HepG2 (cell line): ENCODE data around the gene ANKZF1. TPM values are rescaled to one million over a fixed set of nuclear protein-coding genes. Genes with fewer than 3 reads are reported as not detected.

ENCODE experiments used
- GABPA ChIP-seq, 2 experiments: IDR thresholded peaks; 2 replicates each; pipeline ENCODE4 v1.6.1; 2011 to 2016; ENCODE audit warnings: low read depth in 2 of 2, low read length in 1 of 2, missing biosample characterization in 1 of 2, missing genetic modification characterization in 1 of 2
- GTF3A ChIP-seq: sonication (generic); formaldehyde crosslinking; conservative IDR thresholded peaks from 2 replicates; pipeline ENCODE4 v1.4.0; 2020; ENCODE audit warnings: mild to moderate bottlenecking, missing genetic modification reagents
- HCFC1 ChIP-seq: fragments of 150-350 bp; IDR thresholded peaks from 2 replicates; pipeline ENCODE4 v1.6.1; 2014; ENCODE audit warnings: low read depth, low read length
- HIVEP1 ChIP-seq: sonication (generic); formaldehyde crosslinking; IDR thresholded peaks from 2 replicates; pipeline ENCODE4 v1.4.0; 2020; ENCODE audit warnings: mild to moderate bottlenecking, missing genetic modification reagents
- KDM5B ChIP-seq: sonication (generic); formaldehyde crosslinking; IDR thresholded peaks from 2 replicates; pipeline ENCODE4 v1.4.0; 2020; ENCODE audit warnings: missing genetic modification reagents, mild to moderate bottlenecking, borderline replicate concordance
- KLF15 ChIP-seq: sonication (generic); formaldehyde crosslinking; IDR thresholded peaks from 2 replicates; pipeline ENCODE4 v1.8.1; 2023; ENCODE audit warnings: borderline replicate concordance, mild to moderate bottlenecking, inconsistent platforms, missing genetic modification reagents, mixed read lengths
- KMT2B ChIP-seq: IDR thresholded peaks from 2 replicates; pipeline ENCODE4 v1.6.1; 2016; ENCODE audit warnings: missing genetic modification reagents, missing compliant biosample characterization
- MED13 ChIP-seq: sonication (generic); formaldehyde crosslinking; IDR thresholded peaks from 2 replicates; pipeline ENCODE4 v1.5.0; 2020; ENCODE audit warnings: missing genetic modification reagents
- MTA1 ChIP-seq: sonication (generic); formaldehyde crosslinking; IDR thresholded peaks from 2 replicates; pipeline ENCODE4 v1.4.0; 2020; ENCODE audit warnings: missing genetic modification reagents, mild to moderate bottlenecking, borderline replicate concordance
- MTF2 ChIP-seq: sonication (generic); formaldehyde crosslinking; IDR thresholded peaks from 2 replicates; pipeline ENCODE4 v1.5.0; 2020; ENCODE audit warnings: missing genetic modification reagents, borderline replicate concordance
- NR2F1 ChIP-seq, 2 experiments: fragments of 450-650 bp in 1 of 2; formaldehyde crosslinking in 1 of 2; IDR thresholded peaks; 2 replicates each; pipeline versions ENCODE4 v1.5.0 to v1.6.1; 2016 to 2020; ENCODE audit warnings: mild to moderate bottlenecking in 1 of 2, missing compliant biosample characterization in 1 of 2, missing genetic modification reagents in 1 of 2, moderate library complexity in 1 of 2
- PBX3 ChIP-seq: sonication (generic); formaldehyde crosslinking; IDR thresholded peaks from 2 replicates; pipeline ENCODE4 v1.8.1; 2023; ENCODE audit warnings: missing genetic modification reagents, inconsistent platforms, borderline replicate concordance
- PHF20 ChIP-seq: sonication (generic); formaldehyde crosslinking; IDR thresholded peaks from 2 replicates; pipeline ENCODE4 v1.5.0; 2020; ENCODE audit warnings: mild to moderate bottlenecking, missing genetic modification reagents
- PHF21A ChIP-seq: sonication (generic); formaldehyde crosslinking; IDR thresholded peaks from 2 replicates; pipeline ENCODE4 v1.5.0; 2020; ENCODE audit warnings: mild to moderate bottlenecking, missing genetic modification reagents
- RNF2 ChIP-seq: fragments of 450-650 bp; conservative IDR thresholded peaks from 2 replicates; pipeline ENCODE4 v1.6.1; 2016; ENCODE audit warnings: low read depth
- SAP130 ChIP-seq: IDR thresholded peaks from 2 replicates; pipeline ENCODE4 v1.6.1; 2016; ENCODE audit warnings: low read depth
- SNRNP70 ChIP-seq: fragments of 200-400 bp; formaldehyde crosslinking; IDR thresholded peaks from 2 replicates; pipeline ENCODE4 v1.6.1; 2017; ENCODE audit warnings: mild to moderate bottlenecking, low read depth, low read length, moderate library complexity
- SYNCRIP ChIP-seq: fragments of 200-400 bp; formaldehyde crosslinking; IDR thresholded peaks from 2 replicates; pipeline ENCODE4 v1.6.1; 2018; ENCODE audit warnings: mild to moderate bottlenecking, low read depth, low read length; ENCODE audit not compliant: insufficient read depth
- ZBTB46 ChIP-seq: sonication (generic); formaldehyde crosslinking; IDR thresholded peaks from 2 replicates; pipeline ENCODE4 v1.4.0; 2020; ENCODE audit warnings: mild to moderate bottlenecking, missing genetic modification reagents, borderline replicate concordance
- ZEB1 ChIP-seq: IDR thresholded peaks from 2 replicates; pipeline ENCODE4 v1.6.1; 2012; ENCODE audit warnings: mild to moderate bottlenecking, low read depth, inconsistent platforms; ENCODE audit not compliant: insufficient replicate concordance
- ZNF451 ChIP-seq: sonication (generic); formaldehyde crosslinking; IDR thresholded peaks from 2 replicates; pipeline ENCODE4 v1.5.0; 2020; ENCODE audit warnings: mild to moderate bottlenecking, missing genetic modification reagents
- ZNF496 ChIP-seq: sonication (generic); formaldehyde crosslinking; IDR thresholded peaks from 2 replicates; pipeline ENCODE4 v1.8.1; 2023; ENCODE audit warnings: mild to moderate bottlenecking, moderate library complexity, missing genetic modification reagents; ENCODE audit not compliant: insufficient replicate concordance
- ZNF557 ChIP-seq: sonication (generic); formaldehyde crosslinking; IDR thresholded peaks from 2 replicates; pipeline ENCODE4 v1.4.0; 2020; ENCODE audit warnings: missing genetic modification reagents
- ZNF598 ChIP-seq: sonication (generic); formaldehyde crosslinking; IDR thresholded peaks from 2 replicates; pipeline ENCODE4 v1.5.1; 2020; ENCODE audit warnings: mild to moderate bottlenecking, missing genetic modification reagents, borderline replicate concordance
- ZNF781 ChIP-seq: sonication (generic); formaldehyde crosslinking; IDR thresholded peaks from 2 replicates; pipeline ENCODE4 v1.5.1; 2020; ENCODE audit warnings: borderline replicate concordance, mild to moderate bottlenecking, missing genetic modification reagents; ENCODE audit errors: not compliant biosample characterization
- ZNF839 ChIP-seq: sonication (generic); formaldehyde crosslinking; IDR thresholded peaks from 2 replicates; pipeline ENCODE4 v1.4.0; 2020; ENCODE audit warnings: missing genetic modification reagents, mild to moderate bottlenecking, borderline replicate concordance
- polyA plus RNA-seq, 8 experiments: library from polyadenylated mRNA; depleted of rRNA in 3 of 8; stranded (reverse) in 7 of 8; unstranded in 1 of 8; fragments of >200 nt; fragmentation: Illumina TruSeq in 4 of 8; extraction: Trizol in 4 of 8; gene quantifications; 2 replicates each; pipeline versions ENCODE4 v1.2.1 to v1.2.3, GENCODE V29; 2011 to 2016; ENCODE audit warnings: low read depth in 4 of 8, missing spikeins in 1 of 8, mixed read lengths in 1 of 8; ENCODE audit not compliant: insufficient read depth in 1 of 8
- total RNA-seq, 5 experiments: library from RNA; depleted of rRNA; stranded (reverse); fragments of >200 nt; fragmentation: Illumina TruSeq; extraction: Trizol; gene quantifications; 2 replicates each; pipeline ENCODE4 v1.2.3, GENCODE V29; 2016; ENCODE audit warnings: low read depth in 1 of 5

Gene ANKZF1
- total and polyA plus RNA-seq, 2 of the 13 experiments (the other 11 are each of a cell fraction or from before 2014, with no cell fraction given), result 25.3 to 128 TPM

- no peak for TF ChIP-seq SYNCRIP
- TF ChIP-seq ZNF451 (CRISPR knock-in tag), result no peak
- no peak for TF ChIP-seq ZNF557
- TF ChIP-seq NR2F1 (CRISPR knock-in tag; IDR thresholded peaks at IDR 0.05), result no peak
- TF ChIP-seq ZNF781 (CRISPR knock-in tag), result no peak
- TF ChIP-seq GTF3A (CRISPR knock-in tag), result no peak
- peak; percentile 80 for TF ChIP-seq KDM5B
- no peak for TF ChIP-seq PBX3 (CRISPR knock-in tag)
- TF ChIP-seq MED13, result no peak
- peak; percentile 69 for TF ChIP-seq SAP130 (CRISPR knock-in tag)
- no peak for TF ChIP-seq ZBTB46 (CRISPR knock-in tag)
- peak; percentile 35; the same call in 1 of the 2 replicates for TF ChIP-seq KMT2B (CRISPR knock-in tag)
- no peak for TF ChIP-seq PHF20 (CRISPR knock-in tag)
- no peak; the same call in 1 of the 2 replicates for TF ChIP-seq ZNF839
- no peak for TF ChIP-seq MTF2 (CRISPR knock-in tag)
- TF ChIP-seq KLF15 (CRISPR knock-in tag), result no peak
- TF ChIP-seq RNF2, result 0 out of 2 replicates have a peak, but pooled peaks have one; percentile 49
- TF ChIP-seq HIVEP1 (CRISPR knock-in tag), result peak; percentile 75
- peak; percentile 35; the same call in 1 of the 2 replicates for TF ChIP-seq PHF21A
- TF ChIP-seq ZEB1, result no peak
- TF ChIP-seq SNRNP70, result no peak
- TF ChIP-seq ZNF598 (CRISPR knock-in tag), result no peak
- TF ChIP-seq ZNF496 (CRISPR knock-in tag), result no peak
- TF ChIP-seq GABPA (IDR thresholded peaks at IDR 0.05; ENCODE audit: low read depth, low read length), result no peak
- peak; percentile 37; the same call in 1 of the 2 replicates for TF ChIP-seq GABPA (CRISPR knock-in tag; IDR thresholded peaks at IDR 0.05; ENCODE audit: low read depth)
- TF ChIP-seq MTA1, result 0 out of 2 replicates have a peak, but pooled peaks have one; percentile 41
- no peak for TF ChIP-seq HCFC1
Measured at GRCh38 chr2:219277703-219278654, 48.4 kb downstream of the ANKZF1 start (continued).
